G401 (cell line): ENCODE results near the gene DOCK3. TPM values are rescaled to one million over a fixed set of nuclear protein-coding genes. Genes with fewer than 3 reads are reported as not detected.
"Not testable (repeated sequence)": the region's sequence is repeated elsewhere in the genome, so short reads cannot be mapped to it uniquely, and the experiment has no call there.

ENCODE experiments used
- DNase-seq: peaks from one replicate; pipeline ENCODE4 v3.0.0-alpha.2; 2015; ENCODE audit warnings: low spot score
- in situ Hi-C: cut with HindIII; loops from 2 replicates; pipeline ENCODE4 v1.10.0; 2016; ENCODE audit warnings: low sequenced_read_pairs, mixed read lengths
- total RNA-seq: library from RNA; depleted of rRNA; stranded (reverse); fragments of >200 nt; shearing (Covaris generic); gene quantifications from 2 replicates; pipeline ENCODE4 v1.2.3, GENCODE V29; 2014

Gene DOCK3
- total RNA-seq, 1 experiment from 2014 or later, result 1.7 TPM

DNA sequence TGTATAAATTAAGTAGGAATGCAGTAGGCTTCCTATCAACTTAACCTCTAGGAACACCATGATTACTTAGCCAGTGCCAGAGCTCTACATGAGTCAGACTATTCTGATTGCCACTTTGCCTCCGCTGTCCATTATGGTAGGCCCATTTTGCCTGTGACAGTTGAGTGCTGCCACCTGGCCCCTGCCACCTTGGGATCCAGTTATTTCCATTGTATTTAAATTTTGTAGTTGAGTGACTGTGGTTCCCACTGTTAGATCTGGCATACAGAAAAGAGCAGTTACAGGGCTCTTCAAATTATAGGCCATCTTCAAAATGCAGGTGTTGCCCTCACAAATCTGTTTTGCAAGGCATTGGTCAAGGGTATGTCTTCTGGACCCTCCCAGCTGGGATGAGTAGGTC, 456.9 kb downstream of the DOCK3 start:
- in situ Hi-C loops, DNase-seq: not testable (repeated sequence)

DNA sequence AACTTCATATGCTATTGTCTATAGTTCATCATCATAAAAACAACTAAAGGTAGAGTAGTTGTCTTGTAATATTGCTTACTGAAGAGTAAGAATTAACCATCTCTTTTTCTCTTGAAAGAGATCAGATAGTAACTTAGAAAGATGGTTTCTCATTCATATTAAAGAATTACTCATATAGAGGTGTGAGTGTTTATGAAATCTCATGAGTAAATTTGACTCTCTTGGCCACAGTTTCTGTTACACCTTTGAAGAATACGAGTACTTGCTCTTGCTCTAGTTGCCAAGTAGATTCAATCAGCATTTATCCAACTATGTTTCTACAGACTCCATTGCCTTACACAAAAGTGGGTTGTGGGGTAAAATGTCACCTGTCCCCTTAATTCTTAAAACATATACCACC, 463.0 kb downstream of the DOCK3 start:
- no peak for DNase-seq
- in situ Hi-C loops, result no loop called here

DNA sequence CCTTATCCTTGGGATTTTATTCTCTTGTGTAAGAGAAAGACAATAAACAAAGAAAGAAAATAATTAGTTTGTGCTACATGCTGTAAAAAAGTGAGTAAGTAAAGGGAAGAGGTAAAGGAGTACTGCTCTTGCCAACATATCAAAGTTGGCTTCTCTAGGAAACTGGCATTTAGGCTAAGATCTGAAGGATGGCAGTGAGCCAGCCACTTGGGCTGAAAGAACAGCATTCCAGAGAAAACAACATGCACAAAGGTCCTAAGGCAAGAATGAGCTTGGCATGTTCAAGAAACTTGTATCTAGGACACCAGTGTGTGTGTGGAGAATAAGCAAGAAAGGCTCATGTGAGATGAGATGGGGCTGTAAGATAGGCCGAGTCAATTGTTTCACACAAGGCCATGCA, 464.9 kb downstream of the DOCK3 start:
- no peak for DNase-seq
- in situ Hi-C loops, result no loop called here

DNA sequence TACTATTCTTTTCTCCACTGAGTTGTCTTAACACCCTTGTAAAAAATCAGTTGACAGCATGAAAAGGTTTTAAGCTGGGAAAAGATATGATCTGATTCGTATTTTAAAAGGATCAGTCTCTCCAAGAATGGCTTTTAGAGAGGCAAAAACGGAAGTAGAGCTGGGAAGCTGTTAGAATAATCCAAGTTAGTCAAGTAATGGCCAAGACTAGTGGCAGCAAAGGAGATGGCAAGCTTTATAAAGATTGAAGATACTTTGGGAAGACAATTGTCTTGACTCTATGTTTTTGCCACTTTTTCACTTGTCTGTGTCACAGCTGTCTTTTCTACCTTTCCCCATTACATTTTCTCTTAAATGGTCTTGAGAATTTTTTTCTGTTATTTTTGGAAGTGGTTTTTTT, 466.8 kb downstream of the DOCK3 start:
- DNase-seq, result no peak
- in situ Hi-C loops, result no loop called here

DNA sequence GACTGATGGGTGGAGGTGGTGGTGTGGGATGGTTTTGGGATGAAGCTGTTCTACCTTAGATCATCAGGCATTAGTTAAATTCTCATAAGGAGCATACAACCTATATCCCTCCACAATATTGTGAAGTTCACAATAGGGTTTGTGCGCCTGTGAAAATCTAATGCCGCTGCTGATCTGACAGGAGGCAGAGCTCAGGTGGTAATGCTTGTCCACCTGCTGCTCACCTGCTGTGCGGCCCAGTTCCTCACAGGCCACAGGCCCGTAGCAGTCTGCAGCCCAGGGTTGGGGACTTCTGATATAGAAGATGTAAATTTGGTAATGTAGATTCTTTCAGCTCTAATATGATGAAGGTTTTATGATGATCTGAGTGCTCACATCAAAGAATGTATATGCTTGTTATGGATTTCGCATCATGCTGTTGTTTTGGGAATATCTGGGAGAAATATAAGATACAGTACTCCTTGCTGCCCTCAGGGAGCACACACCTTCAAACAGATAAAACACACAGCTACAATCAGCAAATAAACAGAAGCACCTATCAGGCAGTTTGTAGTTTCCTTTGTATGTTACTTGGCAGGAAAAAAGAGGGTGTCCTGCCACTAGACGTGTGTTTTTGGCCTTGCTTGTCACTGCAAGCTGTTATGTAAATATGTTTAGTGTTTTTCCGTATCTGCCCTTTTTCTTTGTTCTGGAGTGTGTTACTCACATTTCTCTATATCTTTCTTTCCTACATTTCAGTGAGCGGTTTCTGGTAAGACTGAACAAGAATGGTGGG, 471.3 kb downstream of the DOCK3 start:
- in situ Hi-C loops, result no loop called here

DNA sequence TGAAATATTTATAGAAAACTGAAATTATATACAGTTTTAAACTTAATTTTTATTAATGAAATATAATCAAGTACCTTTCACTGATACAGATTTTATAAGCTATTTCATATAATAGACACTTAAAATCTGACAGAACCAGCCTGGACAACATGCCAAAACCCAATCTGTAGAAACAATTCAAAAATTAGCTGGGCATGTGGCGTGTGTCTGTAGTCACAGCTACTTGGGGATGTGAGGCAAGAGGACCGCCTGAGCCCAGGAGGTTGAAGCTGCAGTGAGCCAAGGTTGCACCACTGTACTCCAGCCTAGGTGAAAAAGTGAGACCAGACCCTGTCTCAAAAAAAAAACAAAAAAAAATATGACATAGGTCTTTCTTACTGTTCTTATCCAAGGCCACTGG, 472.1 kb downstream of the DOCK3 start:
- in situ Hi-C loops, result no loop called here
- peak; percentile 64 for DNase-seq

More for the DNA sequence above, 471.3 kb downstream of the DOCK3 start:
- peak; percentile 83 for DNase-seq

DNA sequence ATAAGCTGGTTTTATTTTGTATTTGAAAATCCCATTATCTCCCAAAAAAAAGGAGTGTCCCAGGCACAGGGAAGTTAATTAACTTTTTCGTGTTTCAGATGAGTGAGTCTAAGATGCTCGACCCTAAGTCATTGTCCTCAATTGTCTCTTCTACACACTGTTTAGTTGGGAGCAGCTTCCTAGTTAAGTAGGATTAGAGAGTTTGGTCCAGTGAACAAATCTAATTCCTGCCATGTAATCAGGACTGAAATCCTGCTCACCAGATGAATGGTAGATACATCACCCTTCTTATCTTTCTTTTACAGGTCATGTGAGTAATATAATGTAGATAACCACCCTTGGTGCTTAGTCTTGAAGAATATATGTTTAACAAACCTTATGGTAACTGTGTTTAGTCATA, 481.4 kb downstream of the DOCK3 start:
- DNase-seq, result no peak
- in situ Hi-C loops, result no loop called here

DNA sequence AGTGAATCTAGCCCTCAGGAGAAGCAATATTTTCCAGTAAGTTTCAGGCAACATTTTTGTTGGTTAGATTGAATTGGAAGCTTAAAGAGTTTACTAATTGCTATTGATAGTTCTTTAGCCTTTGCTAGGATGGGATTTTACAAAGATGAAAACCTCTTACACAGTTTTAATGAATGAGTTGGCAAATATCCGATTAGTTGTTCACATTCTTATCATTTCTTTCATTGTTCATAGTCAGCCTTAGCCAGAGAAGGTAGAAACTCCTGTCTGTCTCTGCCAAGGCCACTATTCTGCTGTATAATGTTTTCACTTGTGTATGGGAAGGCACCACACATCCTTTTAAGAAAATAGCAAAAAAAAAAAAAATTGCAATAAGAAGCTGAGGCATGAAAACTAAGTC, 488.3 kb downstream of the DOCK3 start:
- in situ Hi-C loops, result no loop called here

DNA sequence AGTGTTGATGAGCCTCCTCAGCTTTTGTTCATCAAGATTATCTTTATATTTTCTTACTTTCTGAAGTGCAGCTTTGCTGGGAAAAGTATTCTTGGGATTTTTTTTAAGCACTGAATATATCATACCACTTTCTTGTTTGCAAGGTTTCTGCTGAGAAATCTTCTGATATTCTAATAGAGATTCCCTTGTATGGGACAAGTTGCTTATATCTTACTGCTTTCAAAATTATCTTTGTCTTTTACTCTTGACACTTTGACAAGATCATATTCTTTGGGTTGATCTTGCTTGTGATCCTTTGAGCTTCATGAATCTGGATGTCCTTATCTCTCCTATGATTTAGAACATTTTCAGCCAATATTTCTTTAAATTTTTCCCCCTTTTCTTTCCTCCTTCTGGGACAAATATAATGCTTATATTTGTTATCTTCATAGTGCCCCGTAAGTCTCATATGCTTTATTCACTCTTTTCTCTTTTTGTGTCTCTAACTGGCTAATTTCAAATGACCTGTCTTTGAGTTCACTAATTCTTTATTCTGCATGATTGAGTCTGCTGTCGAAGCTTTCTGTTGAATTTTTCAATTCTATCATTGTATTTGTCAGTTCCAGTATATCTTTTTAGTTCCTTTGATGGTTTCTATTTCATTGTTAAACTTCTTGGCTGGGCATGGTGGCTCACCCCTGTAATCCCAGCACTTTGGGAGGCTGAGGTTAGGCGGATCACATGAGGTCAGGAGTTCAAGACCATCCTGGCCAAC, 499.0 kb downstream of the DOCK3 start:
- no peak for DNase-seq
- in situ Hi-C loops, result no loop called here

More for the DNA sequence above, 488.3 kb downstream of the DOCK3 start:
- no peak for DNase-seq

DNA sequence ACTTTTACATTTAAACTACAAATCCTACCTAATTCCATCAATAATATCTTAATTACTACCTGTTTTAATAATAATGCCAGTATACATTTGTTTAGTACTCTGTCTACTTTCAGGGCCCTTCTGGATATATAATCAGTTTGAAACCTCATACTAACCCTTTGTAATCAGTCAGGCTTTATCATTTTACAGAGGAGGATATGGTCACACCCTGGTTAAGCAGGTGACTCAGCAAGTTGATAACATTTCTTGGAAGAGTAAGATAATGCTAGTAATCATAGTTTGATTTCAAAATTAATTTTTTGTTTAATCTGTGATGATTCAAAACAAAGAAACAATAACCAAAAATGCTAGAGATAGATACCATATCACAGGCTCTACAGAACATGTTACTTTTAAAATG, 502.2 kb downstream of the DOCK3 start:
- in situ Hi-C loops, result no loop called here
- no peak for DNase-seq

DNA sequence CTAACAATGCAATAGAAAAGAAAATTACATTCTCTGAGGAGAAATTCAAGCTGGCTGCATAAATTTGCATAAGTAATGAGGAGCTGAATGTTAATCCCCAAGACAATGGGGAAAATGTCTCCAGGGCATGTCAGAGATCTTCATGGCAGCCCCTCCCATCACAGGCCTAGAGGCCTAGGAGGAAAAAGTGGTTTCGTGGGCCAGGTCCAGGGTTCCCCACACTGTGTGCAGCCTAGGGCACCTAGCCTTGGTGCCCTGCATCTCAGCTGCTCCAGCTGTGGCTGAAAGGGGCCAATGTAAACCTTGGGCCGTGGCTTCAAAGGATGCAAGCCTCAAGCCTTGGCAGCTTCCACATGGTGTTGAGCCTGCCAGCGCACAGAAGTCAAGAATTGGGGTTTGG, 511.7 kb downstream of the DOCK3 start:
- DNase-seq, in situ Hi-C loops: not testable (repeated sequence)

DNA sequence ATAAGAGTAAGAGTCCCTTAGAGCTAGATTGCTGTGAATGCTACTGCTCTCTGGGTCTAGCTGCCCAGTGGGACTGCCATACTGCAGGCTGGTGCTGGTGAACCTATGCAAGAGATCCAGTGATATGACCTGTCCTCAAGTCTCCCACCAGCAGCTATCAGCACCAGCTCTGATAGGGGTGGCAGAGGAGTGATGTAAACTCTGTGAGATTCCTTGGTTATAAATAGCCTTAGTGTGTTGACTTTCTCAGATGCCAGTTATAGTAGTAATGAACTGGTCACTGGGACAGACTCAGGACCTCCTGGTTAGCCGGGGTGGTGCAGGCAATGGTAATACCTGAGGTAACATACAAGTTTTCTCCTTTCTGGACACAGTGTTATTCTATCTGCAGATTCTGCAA, 515.5 kb downstream of the DOCK3 start:
- in situ Hi-C loops, result no loop called here
- no peak for DNase-seq

DNA sequence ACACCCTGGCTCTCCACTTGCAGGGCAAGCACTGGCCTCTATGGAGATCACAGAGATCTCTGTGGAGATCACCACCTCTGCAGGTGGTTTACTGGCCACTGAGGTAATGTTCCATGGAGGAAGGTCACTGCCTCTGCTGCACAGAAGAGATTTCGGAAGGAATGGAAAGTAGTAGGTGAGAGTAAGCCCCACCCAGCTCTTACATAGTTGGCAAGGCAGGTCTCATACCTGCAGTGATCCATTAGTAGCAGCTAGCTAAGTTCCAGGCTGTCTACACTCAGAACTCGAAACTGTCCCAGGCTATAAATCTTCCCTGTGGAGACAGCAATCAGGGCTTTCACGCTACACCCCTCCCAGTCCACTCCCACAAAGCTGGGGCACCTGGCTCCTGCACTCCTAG, 516.1 kb downstream of the DOCK3 start:
- in situ Hi-C loops, result no loop called here
- no peak for DNase-seq

DNA sequence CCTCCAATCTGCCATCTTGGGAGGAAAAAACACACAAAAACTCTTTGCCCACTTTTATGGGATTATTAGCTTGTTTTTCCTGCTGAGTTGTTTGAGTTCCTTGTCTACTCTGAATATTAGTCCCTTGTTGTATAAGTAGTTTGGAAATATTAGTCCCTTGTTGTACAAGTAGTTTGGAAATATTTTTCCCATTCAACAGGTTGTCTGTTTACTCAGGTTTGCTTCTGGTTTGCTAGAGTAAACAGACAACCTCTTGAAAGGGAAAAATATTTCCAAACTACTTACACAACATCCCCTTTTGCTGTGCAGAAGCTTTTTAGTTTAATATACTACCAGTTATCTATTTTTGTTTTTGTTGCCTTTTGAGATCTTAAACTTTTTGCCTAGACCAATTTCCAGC, 517.0 kb downstream of the DOCK3 start:
- no peak for DNase-seq
- in situ Hi-C loops, result no loop called here

DNA sequence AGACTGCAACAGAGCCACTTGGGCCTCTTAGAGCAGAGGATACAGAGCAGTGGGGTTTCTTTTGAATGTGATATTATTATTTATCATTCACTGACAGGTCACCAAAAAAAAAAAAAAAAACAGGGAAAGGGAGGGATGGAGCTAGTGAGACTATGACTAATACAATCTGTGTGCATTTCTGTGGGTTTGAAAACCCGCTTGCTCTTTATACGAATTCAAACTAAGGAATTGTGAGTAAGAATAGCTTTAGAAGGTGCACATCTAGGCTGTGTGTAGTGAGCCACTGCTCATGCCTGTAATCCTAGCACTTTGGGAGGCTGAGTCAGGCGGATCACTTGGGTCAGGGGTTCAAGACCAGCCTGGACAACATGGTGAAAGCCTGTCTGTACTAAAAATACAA, 523.8 kb downstream of the DOCK3 start:
- in situ Hi-C loops, result no loop called here
- no peak for DNase-seq

DNA sequence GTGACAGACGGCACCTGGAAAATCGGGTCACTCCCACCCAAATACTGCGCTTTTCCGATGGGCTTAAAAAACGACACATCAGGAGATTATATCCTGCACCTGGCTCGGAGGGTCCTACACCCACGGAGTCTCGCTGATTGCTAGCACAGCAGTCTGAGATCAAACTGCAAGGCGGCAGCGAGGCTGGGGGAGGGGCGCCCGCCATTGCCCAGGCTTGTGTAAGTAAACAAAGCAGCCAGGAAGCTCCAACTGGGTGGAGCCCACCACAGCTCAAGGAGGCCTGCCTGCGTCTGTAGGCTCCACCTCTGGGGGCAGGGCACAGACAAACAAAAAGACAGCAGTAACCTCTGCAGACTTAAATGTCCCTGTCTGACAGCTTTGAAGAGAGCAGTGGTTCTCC, 524.6 kb downstream of the DOCK3 start:
- in situ Hi-C loops, DNase-seq: not testable (repeated sequence)

DNA sequence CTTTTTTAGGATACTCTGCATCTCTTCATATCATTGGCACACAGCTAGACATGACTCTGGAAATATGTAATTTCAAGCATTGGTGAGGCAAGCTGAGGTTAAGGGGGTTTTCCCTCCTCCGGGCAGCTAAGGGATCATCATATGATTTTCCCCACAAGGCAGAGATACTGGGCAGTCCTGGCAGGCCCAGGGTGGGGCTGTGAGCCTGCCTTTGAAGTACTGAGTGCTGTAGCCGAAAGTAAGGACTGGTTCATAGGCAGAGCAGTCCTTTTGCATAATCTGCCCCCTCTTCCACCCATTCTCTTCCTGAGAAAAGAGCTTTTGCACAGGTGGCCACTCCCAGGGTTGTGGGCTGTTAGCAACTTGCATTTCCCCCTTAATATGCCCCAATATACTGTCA, 541.6 kb downstream of the DOCK3 start:
- DNase-seq, result no peak
- in situ Hi-C loops, result no loop called here

DNA sequence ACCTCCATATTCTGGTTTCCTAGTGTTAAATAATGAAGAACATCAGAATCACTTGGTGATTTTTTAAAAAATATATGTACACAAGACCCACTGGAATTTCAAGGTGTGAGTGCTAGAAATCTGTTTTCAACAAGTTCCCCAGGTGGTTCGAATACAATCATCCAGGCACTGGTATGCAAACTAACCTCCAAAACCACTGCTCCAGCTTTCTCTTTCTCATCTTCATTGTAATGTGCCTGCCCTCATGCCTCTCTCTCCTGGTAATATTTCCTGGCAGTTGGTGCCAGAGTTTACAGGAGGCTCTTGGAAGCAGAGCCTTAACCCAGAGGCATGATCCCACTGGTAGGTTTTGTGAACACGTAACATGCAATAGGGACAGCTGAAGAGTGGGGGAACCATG, 547.2 kb downstream of the DOCK3 start:
- in situ Hi-C loops, result no loop called here

DNA sequence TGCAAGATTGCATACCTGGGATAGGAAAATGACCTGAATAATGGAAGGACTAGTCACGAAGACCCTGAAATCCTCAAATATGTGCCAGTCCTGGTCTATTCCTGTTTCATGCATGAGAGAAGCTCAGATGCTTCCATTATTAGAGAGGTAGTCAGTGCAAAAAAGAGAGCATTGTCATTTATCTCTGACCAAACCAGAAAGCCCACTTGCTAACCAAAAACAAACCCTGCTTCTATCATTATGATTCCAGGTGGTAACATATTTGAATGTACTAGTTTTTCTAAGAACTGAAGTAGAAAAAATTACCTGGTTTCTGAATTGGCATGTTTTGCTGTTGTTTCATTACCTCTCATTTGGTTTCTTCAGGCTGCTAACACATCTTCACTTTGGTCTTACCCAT, 549.6 kb downstream of the DOCK3 start:
- DNase-seq, result no peak
- in situ Hi-C loops, result no loop called here

More for the DNA sequence above, 547.2 kb downstream of the DOCK3 start:
- no peak for DNase-seq

DNA sequence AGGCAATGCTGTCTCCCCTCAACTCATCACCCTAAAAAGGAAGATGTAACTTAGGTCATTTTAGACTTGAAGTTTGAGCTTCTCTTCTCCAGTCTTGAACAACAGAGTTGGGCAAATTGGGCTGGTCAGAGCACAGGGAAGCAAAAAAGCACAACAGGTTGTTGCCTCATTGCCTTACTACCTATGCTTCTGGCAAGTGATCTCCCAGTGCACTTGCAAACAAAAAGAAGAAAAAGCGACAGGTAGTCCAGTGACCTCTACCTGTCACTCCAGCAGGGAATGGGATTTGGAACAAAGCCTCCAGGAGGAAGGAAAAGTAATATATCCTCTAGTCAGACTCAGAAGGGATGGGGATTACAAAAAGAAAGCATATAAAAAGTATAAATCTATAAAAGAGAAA, 550.1 kb downstream of the DOCK3 start:
- DNase-seq, result no peak
- in situ Hi-C loops, result no loop called here

DNA sequence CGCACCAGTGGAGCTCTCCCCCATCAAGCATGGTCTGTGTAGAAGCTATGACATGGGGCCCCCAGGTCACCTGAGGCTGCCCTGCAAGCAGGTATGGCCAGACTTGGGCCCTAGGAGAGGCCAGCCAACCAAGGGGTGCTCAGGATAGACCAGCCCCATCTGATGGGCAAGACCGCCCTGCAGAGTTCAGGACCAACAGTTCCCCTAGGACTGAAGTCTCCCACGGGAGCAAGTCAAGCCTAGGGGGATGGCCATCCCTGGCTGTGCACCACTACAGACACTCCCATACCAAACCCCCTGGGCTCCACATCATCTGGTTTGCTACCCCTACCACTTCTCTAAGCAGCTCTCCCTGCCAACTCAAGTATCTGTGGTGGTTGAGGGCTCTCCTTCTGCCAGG, 568.2 kb downstream of the DOCK3 start:
- in situ Hi-C loops, result no loop called here
- DNase-seq, result no peak
